Measurements from ENCODE around the gene PLXDC2.
"Not testable (repeated sequence)": the region's sequence is repeated elsewhere in the genome, so short reads cannot be mapped to it uniquely, and the experiment has no call there.

Gene PLXDC2

DNA sequence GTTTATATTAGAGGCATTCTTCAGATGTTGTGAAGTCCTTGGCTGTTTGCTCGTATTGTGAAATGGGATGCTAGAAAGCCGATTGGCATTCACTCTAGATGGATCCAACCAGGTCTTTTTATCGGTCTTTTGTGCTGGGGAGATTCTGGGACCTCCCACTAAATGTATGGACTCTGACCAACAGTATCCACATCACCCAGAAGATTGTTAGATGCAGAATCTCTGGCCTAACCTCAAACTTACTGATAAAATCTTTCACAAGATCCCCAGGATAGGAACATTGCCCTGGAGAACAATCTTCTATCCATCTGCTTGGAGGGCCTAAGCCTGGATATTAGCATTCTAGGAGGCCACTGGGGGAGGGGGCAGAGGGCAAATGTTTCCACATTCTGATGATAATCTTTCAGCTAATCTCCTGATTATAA is 160.9 kb downstream of the PLXDC2 start:
- no peak for DNase-seq (ENCODE audit: low read depth in 2 of 2)

DNA sequence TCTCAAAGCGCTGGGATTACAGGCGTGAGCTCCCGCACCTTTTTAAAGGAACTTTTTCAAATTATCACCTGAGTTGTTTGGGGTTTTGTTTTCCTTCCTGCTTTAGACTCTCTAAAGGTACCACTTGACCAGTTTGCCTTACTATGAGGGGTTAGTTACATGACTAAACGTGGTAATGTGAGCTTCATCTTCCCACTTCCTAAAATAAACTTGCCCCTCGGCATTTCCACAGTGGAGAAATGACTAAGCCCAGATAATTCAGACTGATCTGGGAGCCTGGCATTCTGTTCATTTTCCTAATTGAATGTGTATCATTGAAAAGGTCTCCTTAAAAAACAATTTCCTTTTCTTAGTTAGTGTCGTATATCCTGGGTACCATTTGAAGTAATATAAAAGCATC is 163.4 kb downstream of the PLXDC2 start:
- DNase-seq (ENCODE audit: low read depth in 2 of 2): no peak

DNA sequence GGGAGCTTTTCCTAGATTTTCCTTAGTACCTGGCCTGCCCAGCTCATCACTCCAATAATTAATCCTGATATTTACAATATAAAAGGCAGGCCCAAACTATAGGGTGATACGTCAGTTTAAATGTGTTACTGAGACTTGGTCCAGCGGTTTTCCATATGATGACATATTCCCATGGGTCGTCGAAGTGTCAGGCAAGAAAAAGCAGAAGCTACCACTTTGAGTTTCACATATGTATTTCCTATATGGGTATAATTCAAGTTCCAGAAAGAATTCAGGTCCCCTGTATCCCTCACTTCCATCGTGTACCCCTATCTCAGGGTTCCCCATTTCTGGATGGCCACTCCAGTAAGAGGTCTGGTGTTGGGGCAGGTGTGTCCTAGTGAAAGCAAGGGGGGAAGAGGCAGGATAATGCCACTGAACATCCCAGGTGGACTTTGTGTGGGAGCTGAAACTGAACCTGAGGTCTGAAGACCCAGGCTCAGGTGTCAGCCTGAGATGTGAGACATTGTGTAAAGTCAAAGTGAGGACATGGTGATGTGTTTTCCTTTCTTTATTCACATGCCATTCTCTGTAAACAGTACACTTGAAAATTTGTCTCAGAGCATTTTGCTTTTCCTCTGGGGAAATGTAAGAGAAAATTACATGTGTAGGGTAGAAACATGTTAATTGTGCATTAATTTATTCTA is 167.8 kb downstream of the PLXDC2 start:
- no peak for DNase-seq (ENCODE audit: low read depth in 2 of 2)

DNA sequence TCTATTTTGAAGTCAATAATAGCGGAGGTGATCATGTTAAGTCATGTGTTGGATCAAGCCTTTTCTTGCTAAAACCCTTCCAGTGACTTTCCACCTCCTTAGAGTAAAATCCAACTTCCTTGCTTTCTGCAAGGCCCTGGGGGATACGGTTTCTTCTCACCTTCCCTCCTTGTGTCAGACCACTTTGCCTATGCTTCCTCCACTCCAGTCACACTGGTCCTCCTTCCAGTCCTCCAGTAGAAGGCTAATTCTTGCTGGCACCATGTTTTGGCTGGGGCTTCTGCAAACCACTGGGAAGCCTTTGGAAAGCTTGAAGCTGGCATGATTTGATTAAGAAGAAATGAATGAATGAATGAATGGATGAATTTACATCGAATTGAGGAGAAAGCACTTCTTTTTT is 169.5 kb downstream of the PLXDC2 start:
- DNase-seq (ENCODE audit: low read depth in 2 of 2): no peak

DNA sequence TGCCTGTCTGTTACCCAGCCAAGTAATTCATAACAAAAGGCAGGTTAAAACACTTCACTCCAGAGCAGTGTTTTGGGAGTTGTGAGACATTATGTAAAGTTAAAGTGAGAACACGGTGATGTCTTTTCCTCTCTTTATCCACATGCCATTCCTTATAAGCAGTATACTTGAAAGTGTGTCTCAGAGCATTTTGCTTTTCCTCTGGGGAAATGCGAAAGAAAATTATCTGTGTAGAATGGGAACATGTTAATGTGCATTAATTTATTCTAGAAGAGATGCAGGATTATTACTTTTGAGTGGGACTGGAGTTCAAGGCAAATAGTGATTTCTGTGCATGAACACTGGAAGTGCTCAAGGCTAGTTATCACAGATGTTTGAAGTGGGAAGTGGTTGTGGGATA is 170.4 kb downstream of the PLXDC2 start:
- no peak for DNase-seq (ENCODE audit: low read depth in 2 of 2)

DNA sequence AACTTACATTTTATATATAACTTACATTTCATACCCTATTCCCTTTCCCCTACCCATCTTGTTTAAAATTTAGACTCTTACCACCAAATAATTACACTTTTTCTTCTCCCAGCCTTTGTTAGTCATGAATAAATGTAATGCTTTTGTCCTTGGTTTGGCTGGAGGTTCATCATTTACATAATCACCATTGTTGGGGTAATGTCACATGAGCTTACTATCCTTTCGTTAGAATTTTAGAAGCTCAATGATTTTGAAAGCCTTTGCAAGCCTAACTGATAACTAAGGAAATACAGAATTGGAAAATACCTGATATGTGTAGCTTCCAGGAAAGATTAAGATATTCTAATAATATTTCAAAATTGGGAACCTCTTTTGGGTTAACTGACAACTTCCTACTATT is 171.7 kb downstream of the PLXDC2 start:
- DNase-seq (ENCODE audit: low read depth in 2 of 2): no peak

DNA sequence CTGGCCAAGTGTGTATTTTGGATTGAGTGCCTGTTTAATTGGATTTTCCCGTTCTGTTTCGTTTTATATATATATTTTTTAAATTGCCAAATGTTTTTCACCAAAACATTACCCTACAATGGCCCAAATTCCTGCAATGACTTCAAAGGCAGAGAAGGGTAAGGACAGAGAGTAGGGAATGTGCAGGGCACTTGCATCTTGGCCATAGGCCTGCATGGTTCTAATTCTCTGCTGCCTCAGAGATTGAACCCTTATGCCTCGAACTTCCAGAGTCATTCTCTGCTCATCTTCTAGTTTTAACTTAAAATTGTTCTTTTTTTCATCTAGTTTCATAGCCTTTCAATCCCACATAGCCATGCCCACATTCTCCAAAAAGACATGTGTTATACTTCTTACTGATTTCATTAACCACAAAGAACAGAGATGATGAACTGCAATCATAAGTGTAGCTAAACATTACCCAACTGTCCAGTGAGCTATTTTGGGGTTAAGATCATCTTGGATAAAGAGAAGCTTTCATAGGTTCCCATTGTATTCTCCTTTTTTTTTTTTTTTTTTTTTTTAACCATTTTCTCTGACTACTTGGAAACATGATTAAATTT is 177.6 kb downstream of the PLXDC2 start:
- DNase-seq (ENCODE audit: low read depth in 2 of 2): no peak

DNA sequence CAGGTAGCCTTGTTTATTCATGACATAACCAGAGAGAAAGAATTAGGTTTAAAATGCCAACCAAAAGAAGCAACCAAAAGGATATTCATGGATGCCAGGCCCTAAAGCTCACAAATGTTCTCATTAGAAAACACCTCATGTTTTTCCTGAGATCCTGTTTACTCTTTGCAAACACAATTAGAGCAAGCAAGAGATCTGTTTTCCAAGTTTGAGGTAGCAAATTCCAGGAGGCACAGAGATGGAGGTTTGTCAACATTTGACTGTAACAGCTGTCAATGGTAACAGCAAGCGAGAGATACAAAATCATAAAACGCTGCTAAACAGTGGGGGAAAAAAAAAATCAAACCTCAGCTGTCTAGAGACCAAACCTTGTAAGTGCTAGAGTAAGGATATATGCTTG is 182.2 kb downstream of the PLXDC2 start:
- no peak for DNase-seq (ENCODE audit: low read depth in 2 of 2)

DNA sequence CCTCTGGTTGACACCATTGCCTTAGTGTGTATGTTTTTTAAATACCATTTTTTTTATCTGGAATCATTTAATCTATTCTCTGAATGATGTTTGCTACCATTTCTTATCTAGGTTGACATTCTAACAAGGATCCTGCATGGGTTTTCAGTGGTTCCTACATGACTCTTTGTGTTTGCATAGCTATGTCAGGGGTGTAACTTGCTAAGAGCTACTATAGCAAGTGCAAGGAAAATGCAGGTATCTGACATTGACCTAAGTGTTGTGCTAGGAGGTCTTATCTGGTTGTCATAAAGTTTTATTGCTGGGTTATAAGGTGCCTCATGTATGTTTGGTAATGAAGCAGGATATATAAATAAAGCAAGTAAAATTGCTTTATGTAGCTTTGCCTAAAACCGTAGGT is 183.2 kb downstream of the PLXDC2 start:
- no peak for DNase-seq (ENCODE audit: low read depth in 2 of 2)

DNA sequence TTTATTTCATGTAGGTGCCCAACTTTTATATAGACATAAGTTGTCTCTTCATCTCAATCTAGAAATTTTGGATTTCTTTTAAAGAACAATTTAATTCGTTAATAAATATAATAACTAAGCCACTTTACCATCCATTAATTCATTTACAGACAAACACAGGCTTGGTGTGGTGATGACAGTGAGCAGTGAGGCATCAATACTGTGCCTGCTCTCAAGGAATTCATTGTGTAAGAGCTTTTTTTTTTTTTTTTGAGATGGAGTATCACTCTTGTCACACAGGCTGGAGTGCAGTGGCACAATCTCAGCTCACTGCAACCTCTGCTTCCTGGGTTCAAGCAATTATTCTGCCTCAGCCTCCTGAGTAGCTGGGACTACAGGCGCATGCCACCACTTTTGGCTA is 185.8 kb downstream of the PLXDC2 start:
- DNase-seq (ENCODE audit: low read depth in 2 of 2): not testable (repeated sequence)

DNA sequence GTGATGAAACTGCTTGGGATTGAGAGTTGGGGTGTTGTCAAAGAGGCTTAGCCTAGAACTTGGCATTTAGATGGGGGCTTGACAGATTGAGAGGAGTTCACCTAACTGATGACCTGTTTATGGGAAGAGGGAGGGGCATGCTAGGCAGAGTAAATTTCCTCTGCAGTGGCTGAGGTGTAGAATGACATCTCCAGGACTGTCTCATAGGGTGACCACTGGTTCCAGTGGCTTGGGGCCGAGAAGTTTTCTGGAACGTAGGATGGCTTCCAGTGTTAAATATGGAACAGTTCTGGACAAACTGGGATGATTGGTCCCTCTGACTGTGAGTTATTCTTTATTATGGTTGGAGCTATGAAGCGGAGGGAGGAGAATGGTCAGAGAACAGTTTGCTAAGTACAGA is 186.4 kb downstream of the PLXDC2 start:
- no peak for DNase-seq (ENCODE audit: low read depth in 2 of 2)

DNA sequence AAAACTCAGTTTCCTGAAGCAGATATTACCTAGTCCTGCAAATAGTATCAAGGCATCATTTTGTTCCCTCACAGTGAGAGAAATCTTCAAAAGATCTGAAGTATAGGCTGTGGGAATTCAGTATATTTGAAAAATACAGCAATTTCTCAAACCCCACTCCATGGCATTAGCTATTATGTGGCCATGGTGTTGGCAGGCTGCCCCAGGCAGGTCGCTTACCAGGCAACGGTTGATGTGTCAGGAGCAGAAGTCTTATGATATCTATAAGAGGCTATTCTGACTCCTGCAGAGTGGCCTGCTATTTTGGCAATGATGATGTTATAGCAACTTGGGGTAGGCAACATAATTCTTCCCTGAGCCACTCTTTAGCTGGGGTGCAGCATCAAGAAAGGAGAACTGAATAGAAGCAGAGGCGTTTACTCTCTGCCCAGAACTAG is 187.9 kb downstream of the PLXDC2 start:
- DNase-seq (ENCODE audit: low read depth in 2 of 2): no peak

DNA sequence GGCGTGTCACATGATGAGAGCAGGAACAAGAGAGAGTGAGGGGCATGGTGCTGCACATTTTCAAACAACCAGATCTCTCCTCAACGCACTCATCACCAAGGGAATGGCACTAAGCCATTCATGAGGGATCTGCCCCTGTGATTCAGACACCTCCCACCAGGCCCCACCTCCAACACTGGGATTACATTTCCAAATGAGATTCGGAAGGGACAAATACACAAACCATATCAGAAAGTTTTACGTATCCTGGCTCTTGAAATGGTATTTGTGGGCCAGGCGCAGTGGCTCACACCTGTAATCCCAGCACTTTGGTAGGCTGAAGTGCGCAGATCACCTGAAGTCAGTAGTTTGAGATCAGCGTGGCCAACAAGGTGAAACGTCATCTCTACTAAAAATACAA is 189.4 kb downstream of the PLXDC2 start:
- no peak for DNase-seq (ENCODE audit: low read depth in 2 of 2)

DNA sequence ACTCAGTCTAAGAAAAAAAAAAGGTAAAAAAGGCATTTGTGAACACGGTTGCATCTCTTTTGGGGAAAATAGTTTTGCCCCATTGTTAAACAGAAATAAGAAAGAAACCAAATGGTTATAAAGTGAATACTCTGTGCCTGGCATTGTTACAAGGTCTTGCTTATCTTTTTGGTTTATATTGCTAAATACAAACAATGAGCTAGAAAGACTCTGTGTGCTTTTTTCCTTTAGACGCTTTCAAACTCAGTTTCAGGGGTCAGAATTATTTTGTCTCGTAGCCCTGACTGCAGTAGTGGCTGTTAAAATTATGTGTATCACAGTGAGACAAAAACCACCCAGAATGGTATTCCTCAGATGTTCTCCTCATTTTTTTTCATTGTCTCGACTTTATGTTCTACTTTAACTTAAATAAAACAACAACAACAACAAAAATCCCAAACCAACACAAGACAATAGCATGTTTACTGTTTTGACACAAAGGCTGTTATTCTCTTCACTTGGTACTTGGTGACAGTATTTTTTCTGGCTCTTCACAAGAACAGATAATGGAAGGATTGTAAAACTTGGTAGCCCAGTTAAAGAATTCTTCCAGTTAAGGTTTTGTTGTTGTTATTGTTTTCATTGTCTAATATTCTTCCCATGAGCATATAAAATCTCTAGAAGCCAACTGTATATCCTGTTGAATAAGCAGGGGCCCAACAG is 190.1 kb downstream of the PLXDC2 start:
- no peak for DNase-seq (ENCODE audit: low read depth in 2 of 2)

DNA sequence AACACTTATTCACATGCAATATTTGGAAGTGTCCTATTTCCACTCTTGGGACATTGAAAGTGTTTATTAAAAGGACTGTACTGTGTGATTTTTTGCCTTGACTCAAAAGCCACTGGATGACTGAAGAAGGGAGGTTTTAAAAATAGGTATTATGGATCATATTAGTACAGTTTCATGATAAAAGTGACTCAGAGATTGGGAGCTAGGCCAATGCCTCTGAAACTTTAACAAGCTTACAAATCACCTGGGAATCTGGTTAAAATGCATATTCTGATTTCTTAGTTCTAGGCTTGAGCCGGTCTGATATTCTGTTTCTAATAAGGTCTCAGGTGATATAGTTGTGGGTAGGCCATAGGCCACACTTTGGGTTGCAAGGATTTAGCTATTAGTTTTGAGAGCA is 191.2 kb downstream of the PLXDC2 start:
- DNase-seq (ENCODE audit: low read depth in 2 of 2): no peak

DNA sequence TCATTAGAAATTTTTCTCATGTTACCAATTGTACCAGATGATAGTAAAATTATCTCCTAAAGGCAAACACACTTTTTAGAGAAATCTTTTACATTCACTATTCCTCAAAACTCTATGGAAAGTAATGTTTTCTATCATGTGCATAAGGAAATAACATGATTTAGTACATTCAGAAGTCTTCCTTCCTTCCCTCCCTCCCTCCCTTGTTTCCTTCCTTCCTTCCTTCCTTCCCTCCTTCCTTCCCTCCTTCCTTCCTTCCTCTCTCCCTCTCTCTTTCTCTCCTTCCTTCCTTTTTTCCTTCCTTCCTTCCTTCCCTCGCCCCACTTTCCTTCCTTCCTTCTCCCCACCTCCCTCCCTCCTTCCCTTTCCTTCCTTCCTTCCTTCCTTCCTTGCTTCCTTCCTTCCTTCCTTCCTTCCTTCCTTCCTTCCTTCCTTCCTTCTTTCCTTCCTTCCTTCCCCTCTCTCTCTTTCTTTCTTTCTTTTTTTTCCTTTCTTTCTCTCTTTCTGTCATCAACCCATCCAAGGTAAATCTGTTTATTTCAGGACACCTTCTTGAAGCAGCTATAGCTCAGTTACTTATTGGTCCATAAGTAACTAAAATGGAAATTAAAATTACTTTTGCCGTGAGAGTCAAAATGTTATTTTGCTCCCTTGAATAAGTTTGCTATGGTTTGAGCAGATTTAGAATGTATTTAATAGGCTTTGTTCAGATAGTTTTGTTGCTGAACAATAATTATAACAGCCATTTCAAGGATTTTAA is 197.9 kb downstream of the PLXDC2 start:
- no peak for DNase-seq (ENCODE audit: low read depth in 2 of 2)

DNA sequence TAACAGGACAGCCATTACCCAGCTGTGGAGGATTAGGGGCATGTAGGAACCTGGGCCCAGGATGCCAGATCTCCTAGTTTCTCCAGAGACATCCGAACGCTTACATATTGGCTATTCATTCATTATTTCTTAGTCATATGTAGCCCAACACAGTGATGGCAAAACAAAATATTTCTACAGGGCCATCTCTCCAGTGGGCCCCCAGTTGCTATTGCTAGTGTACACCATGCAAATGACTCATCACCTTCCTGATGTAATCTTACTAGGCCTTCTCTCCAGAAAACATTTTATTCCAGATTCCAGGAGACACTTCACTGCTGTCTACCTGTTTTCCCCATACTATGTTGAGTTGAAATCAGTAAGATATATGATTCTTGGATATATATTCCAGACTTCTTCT is 201.7 kb downstream of the PLXDC2 start:
- no peak for DNase-seq (ENCODE audit: low read depth in 2 of 2)

DNA sequence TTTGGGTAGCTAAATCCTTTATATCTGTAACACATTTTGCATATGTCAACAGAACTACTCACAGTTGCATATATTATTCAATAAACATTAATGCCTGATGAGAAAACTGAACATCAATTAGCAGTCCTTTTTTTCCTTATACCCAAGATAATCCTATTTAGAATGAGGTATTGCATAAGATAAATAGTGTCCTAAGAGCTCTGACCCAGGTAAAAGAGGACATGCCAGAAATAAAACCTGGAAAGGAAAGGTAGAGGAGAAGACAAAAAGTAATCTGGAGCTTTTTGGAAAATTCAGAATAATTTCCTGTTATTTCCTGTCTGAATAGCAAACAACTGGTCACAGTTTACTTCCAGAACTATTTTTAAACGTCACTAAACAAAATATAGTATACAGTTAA is 204.4 kb downstream of the PLXDC2 start:
- DNase-seq (ENCODE audit: low read depth in 2 of 2): no peak

DNA sequence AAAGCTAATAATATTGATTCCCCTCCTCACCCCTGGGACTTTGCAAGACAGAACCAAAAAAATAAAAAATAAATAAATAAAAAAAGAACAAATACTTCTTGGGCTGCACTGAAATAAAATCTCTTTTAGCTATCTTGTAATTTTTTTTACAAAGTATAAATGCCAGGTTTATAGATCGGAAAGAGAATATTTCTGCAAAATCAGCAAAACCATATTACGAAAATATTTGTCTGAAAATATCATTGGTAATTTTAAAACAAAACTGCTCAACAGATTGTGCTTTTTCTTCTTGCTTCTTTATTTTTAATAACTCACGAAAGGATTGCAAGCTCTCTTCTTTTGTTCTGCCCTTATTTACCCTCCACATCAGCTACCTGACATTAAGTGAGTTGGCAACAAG is 213.3 kb downstream of the PLXDC2 start:
- no peak for DNase-seq (ENCODE audit: low read depth in 2 of 2)

DNA sequence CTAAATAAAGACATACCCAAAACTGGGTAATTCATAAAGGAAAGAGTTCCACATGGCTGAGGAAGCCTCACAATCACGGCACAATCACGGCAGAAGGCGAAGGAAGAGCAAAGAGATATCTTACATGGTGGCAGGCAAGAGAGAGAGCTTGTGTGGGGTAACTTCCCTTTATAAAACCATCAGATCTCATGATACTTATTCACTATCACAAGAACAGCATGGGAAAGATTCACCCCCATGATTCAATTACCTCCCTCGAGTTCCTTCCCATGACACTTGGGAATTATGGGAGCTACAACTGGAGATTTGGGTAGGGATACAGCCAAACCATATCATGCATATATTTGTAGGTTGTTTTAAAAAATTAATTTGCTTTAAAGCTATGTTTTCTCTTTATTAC is 217.2 kb downstream of the PLXDC2 start:
- DNase-seq (ENCODE audit: low read depth in 2 of 2): no peak

DNA sequence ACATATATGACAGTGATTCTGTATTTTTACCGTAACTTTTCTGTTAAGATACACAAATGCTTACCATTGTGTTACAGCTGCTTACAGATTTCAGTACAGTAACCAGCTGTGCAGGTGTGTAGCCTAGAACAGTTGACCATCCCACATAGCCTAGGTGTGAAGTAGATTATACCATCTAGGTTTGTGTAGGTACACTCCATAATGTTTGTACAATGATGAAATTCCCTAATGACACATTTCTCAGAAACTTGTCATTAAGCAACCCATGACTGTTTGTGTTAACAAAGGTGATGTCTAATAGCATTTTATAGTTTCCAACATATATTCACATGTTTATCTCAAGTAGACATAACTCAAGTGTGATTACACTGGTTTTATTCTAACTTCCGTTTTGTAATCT is 218.5 kb downstream of the PLXDC2 start:
- no peak for DNase-seq (ENCODE audit: low read depth in 2 of 2)

DNA sequence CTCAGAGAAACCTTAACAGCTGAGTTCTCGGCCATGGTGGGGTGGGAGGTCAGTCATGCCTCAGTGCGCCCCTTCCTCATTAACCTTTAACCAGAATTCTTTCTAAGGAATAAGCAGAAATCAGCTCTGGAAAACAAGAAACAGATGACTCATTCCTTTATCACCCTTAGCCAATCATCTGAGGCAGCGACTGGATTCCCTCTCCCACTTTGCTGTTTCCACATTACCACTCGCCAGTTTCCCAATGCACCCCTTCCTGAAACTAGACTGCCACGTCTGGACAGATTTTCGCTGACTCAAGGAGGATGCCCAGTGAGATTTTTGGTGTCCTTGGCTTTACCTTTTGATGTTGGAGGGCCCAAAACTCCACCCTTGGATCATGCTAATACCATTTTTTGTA is 223.8 kb downstream of the PLXDC2 start:
- no peak for DNase-seq (ENCODE audit: low read depth in 2 of 2)

DNA sequence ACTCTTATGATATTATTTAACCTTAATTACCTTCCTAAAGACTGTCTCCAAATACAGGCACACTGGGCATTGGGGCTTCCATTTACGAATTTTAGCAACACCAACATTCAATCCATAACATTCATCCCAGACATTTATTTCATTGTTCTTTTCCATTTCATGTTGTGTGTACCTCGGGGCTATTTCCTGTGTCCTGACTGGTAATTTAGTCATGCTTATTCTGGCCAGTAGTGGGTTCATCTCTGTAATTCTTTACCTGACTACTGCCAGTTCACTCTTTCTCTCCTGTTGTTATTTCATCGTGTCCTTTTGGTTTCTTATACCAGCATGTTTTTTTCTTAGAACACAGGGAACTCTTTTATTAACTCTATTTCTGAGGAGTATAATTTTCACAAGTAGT is 225.7 kb downstream of the PLXDC2 start:
- DNase-seq (ENCODE audit: low read depth in 2 of 2): no peak

All from stimulated activated CD8-positive, alpha-beta memory T cell treated with anti-CD3 and anti-CD28 coated beads, Interleukin-15, amount 100 ng/mL, for 48 hours (primary cell).